ENCODE measurements around the gene LDLRAD4. TPM values are rescaled to one million over a fixed set of nuclear protein-coding genes. Genes with fewer than 3 reads are reported as not detected.

The LDLRAD4 gene
- polyA plus RNA-seq, 1 donor, result 9.1 TPM

- H3K9me3 ChIP-seq (ENCODE audit: control insufficient read depth, low read depth, low read length), result no peaks in the 10 kb centered on the region
- no peak overlapping the region for H3K27ac ChIP-seq (ENCODE audit: low read length)
- H3K27me3 ChIP-seq (ENCODE audit: control insufficient read depth, insufficient read depth, low read length), result no peaks in the 10 kb centered on the region
- no peaks in the 10 kb centered on the region for H3K36me3 ChIP-seq (ENCODE audit: control insufficient read depth, insufficient read depth, low read length)
- no peak overlapping the region for H3K4me3 ChIP-seq (ENCODE audit: low read length)
- no peak for DNase-seq
- no peaks in the 10 kb centered on the region for H3K4me1 ChIP-seq (ENCODE audit: control insufficient read depth, insufficient read depth, low read length)
- no CpG with 5 or more reads among the region's 3 CpGs for WGBS (ENCODE audit: insufficient coverage, low lambda C conversion rate)
Observed at GRCh38 chr18:13361431-13361830, 142.9 kb downstream of the LDLRAD4 start.

GRCh38 chr18:13362051-13362450 is 143.5 kb downstream of the LDLRAD4 start:
- no peaks in the 10 kb centered on the region for H3K9me3 ChIP-seq (ENCODE audit: control insufficient read depth, low read depth, low read length)
- H3K4me3 ChIP-seq (ENCODE audit: low read length), result no peak overlapping the region
- H3K4me1 ChIP-seq (ENCODE audit: control insufficient read depth, insufficient read depth, low read length), result no peaks in the 10 kb centered on the region
- no peak for DNase-seq
- H3K27ac ChIP-seq (ENCODE audit: low read length), result no peak overlapping the region
- no CpG with 5 or more reads among the region's 8 CpGs for WGBS (ENCODE audit: insufficient coverage, low lambda C conversion rate)
- no peaks in the 10 kb centered on the region for H3K36me3 ChIP-seq (ENCODE audit: control insufficient read depth, insufficient read depth, low read length)
- H3K27me3 ChIP-seq (ENCODE audit: control insufficient read depth, insufficient read depth, low read length), result no peaks in the 10 kb centered on the region

- no peak overlapping the region for H3K4me3 ChIP-seq (ENCODE audit: low read length)
- H3K36me3 ChIP-seq (ENCODE audit: control insufficient read depth, insufficient read depth, low read length), result no peaks in the 10 kb centered on the region
- H3K4me1 ChIP-seq (ENCODE audit: control insufficient read depth, insufficient read depth, low read length), result no peaks in the 10 kb centered on the region
- H3K9me3 ChIP-seq (ENCODE audit: control insufficient read depth, low read depth, low read length), result no peaks in the 10 kb centered on the region
- DNase-seq, result no peak
- 88% methylated on average over 1 of the region's 2 CpGs for WGBS (ENCODE audit: insufficient coverage, low lambda C conversion rate)
- H3K27ac ChIP-seq (ENCODE audit: low read length), result no peak overlapping the region
- H3K27me3 ChIP-seq (ENCODE audit: control insufficient read depth, insufficient read depth, low read length), result no peaks in the 10 kb centered on the region
Observed at GRCh38 chr18:13362607-13363006, 144.0 kb downstream of the LDLRAD4 start.

- Histone ChIP-seq H3K36me3 (ENCODE audit: control insufficient read depth, insufficient read depth, low read length) (no peaks in the 10 kb centered on the region), H3K4me3 (ENCODE audit: low read length) (no peak overlapping the region), H3K27me3 (ENCODE audit: control insufficient read depth, insufficient read depth, low read length) (no peaks in the 10 kb centered on the region), H3K27ac (ENCODE audit: low read length) (no peak overlapping the region), H3K4me1 (ENCODE audit: control insufficient read depth, insufficient read depth, low read length) (no peaks in the 10 kb centered on the region), H3K9me3 (ENCODE audit: control insufficient read depth, low read depth, low read length) (no peaks in the 10 kb centered on the region)
- WGBS (ENCODE audit: insufficient coverage, low lambda C conversion rate), result no CpG with 5 or more reads among the region's 4 CpGs
- DNase-seq, result no peak
Observed at GRCh38 chr18:13363359-13363758, 144.8 kb downstream of the LDLRAD4 start.

- DNase-seq, result no peak
- Histone ChIP-seq H3K9me3 (ENCODE audit: control insufficient read depth, low read depth, low read length) (no peaks in the 10 kb centered on the region), H3K27me3 (ENCODE audit: control insufficient read depth, insufficient read depth, low read length) (no peaks in the 10 kb centered on the region), H3K4me1 (ENCODE audit: control insufficient read depth, insufficient read depth, low read length) (peaks cover 5% of the 10 kb centered on the region), H3K36me3 (ENCODE audit: control insufficient read depth, insufficient read depth, low read length) (no peaks in the 10 kb centered on the region), H3K4me3 (ENCODE audit: low read length) (no peak overlapping the region), H3K27ac (ENCODE audit: low read length) (no peak overlapping the region)
- WGBS (ENCODE audit: insufficient coverage, low lambda C conversion rate), result no CpG with 5 or more reads among the region's 7 CpGs
Observed at GRCh38 chr18:13364721-13365205, 146.2 kb downstream of the LDLRAD4 start.

- no peak overlapping the region for H3K27ac ChIP-seq (ENCODE audit: low read length)
- H3K9me3 ChIP-seq (ENCODE audit: control insufficient read depth, low read depth, low read length), result no peaks in the 10 kb centered on the region
- H3K4me1 ChIP-seq (ENCODE audit: control insufficient read depth, insufficient read depth, low read length), result peaks cover 10% of the 10 kb centered on the region
- no CpG with 5 or more reads among the region's 3 CpGs for WGBS (ENCODE audit: insufficient coverage, low lambda C conversion rate)
- no peaks in the 10 kb centered on the region for H3K27me3 ChIP-seq (ENCODE audit: control insufficient read depth, insufficient read depth, low read length)
- no peak overlapping the region for H3K4me3 ChIP-seq (ENCODE audit: low read length)
- DNase-seq, result no peak
- H3K36me3 ChIP-seq (ENCODE audit: control insufficient read depth, insufficient read depth, low read length), result no peaks in the 10 kb centered on the region
Observed at GRCh38 chr18:13366131-13366530, 147.6 kb downstream of the LDLRAD4 start.

- H3K27me3 ChIP-seq (ENCODE audit: control insufficient read depth, insufficient read depth, low read length), result no peaks in the 10 kb centered on the region
- no CpG with 5 or more reads among the region's 8 CpGs for WGBS (ENCODE audit: insufficient coverage, low lambda C conversion rate)
- H3K4me3 ChIP-seq (ENCODE audit: low read length), result no peak overlapping the region
- DNase-seq, result no peak
- no peaks in the 10 kb centered on the region for H3K36me3 ChIP-seq (ENCODE audit: control insufficient read depth, insufficient read depth, low read length)
- no peak overlapping the region for H3K27ac ChIP-seq (ENCODE audit: low read length)
- no peaks in the 10 kb centered on the region for H3K9me3 ChIP-seq (ENCODE audit: control insufficient read depth, low read depth, low read length)
- peaks cover 10% of the 10 kb centered on the region for H3K4me1 ChIP-seq (ENCODE audit: control insufficient read depth, insufficient read depth, low read length)
Observed at GRCh38 chr18:13366541-13366940, 148.0 kb downstream of the LDLRAD4 start.

GRCh38 chr18:13366962-13367892 is 148.7 kb downstream of the LDLRAD4 start:
- no peaks in the 10 kb centered on the region for H3K36me3 ChIP-seq (ENCODE audit: control insufficient read depth, insufficient read depth, low read length)
- no peaks in the 10 kb centered on the region for H3K27me3 ChIP-seq (ENCODE audit: control insufficient read depth, insufficient read depth, low read length)
- H3K9me3 ChIP-seq (ENCODE audit: control insufficient read depth, low read depth, low read length), result no peaks in the 10 kb centered on the region
- no CpG with 5 or more reads among the region's 26 CpGs for WGBS (ENCODE audit: insufficient coverage, low lambda C conversion rate)
- no peak for DNase-seq
- H3K4me1 ChIP-seq (ENCODE audit: control insufficient read depth, insufficient read depth, low read length), result peaks cover 10% of the 10 kb centered on the region
- no peak overlapping the region for H3K4me3 ChIP-seq (ENCODE audit: low read length)
- H3K27ac ChIP-seq (ENCODE audit: low read length), result no peak overlapping the region

GRCh38 chr18:13368080-13368813 is 149.7 kb downstream of the LDLRAD4 start:
- Histone ChIP-seq H3K27ac (ENCODE audit: low read length) (no peak overlapping the region), H3K9me3 (ENCODE audit: control insufficient read depth, low read depth, low read length) (no peaks in the 10 kb centered on the region), H3K36me3 (ENCODE audit: control insufficient read depth, insufficient read depth, low read length) (no peaks in the 10 kb centered on the region), H3K4me1 (ENCODE audit: control insufficient read depth, insufficient read depth, low read length) (peaks cover 10% of the 10 kb centered on the region), H3K27me3 (ENCODE audit: control insufficient read depth, insufficient read depth, low read length) (no peaks in the 10 kb centered on the region), H3K4me3 (ENCODE audit: low read length) (no peak overlapping the region)
- no peak for DNase-seq
- WGBS (ENCODE audit: insufficient coverage, low lambda C conversion rate), result no CpG with 5 or more reads among the region's 13 CpGs

- DNase-seq, result no peak
- H3K4me1 ChIP-seq (ENCODE audit: control insufficient read depth, insufficient read depth, low read length), result peaks cover 10% of the 10 kb centered on the region
- no peaks in the 10 kb centered on the region for H3K9me3 ChIP-seq (ENCODE audit: control insufficient read depth, low read depth, low read length)
- H3K36me3 ChIP-seq (ENCODE audit: control insufficient read depth, insufficient read depth, low read length), result no peaks in the 10 kb centered on the region
- no peak overlapping the region for H3K4me3 ChIP-seq (ENCODE audit: low read length)
- WGBS (ENCODE audit: insufficient coverage, low lambda C conversion rate), result no CpG with 5 or more reads among the region's 9 CpGs
- no peaks in the 10 kb centered on the region for H3K27me3 ChIP-seq (ENCODE audit: control insufficient read depth, insufficient read depth, low read length)
- no peak overlapping the region for H3K27ac ChIP-seq (ENCODE audit: low read length)
Observed at GRCh38 chr18:13369353-13369752, 150.8 kb downstream of the LDLRAD4 start.

Measured in large intestine (tissue), 3 donors.